Tibial nerve (tissue), 4 donors: ENCODE data around the gene FAM47C. TPM values are rescaled to one million over a fixed set of nuclear protein-coding genes. Genes with fewer than 3 reads are reported as not detected.
A peak's percentile ranks its signal among the peaks of the same experiment; 100 is the strongest.
"Not testable (repeated sequence)": the region's sequence is repeated elsewhere in the genome, so short reads cannot be mapped to it uniquely, and the experiment has no call there.

Experiments
- DNase-seq, 2 donors: peaks; one replicate each; pipeline ENCODE4 v3.0.0-alpha.2; 2019; ENCODE audit warnings: low spot score in 2 of 2
- H3K27ac ChIP-seq, 4 donors: fragments of 200-600 bp; sonication (generic) in 3 of 4; one replicate each; pipeline ENCODE4 v1.5.1; 2017 to 2019; ENCODE audit warnings: mild to moderate bottlenecking in 1 of 4
- H3K27me3 ChIP-seq, 2 donors: fragments of 200-600 bp; sonication (generic) in 1 of 2; one replicate each; pipeline versions ENCODE4 v1.5.1 to v1.6.0; 2017 to 2019
- H3K36me3 ChIP-seq, 3 donors: fragments of 200-600 bp; sonication (generic); one replicate each; pipeline ENCODE4 v1.5.1; 2018 to 2019
- H3K4me1 ChIP-seq, 4 donors: fragments of 200-600 bp; sonication (generic) in 3 of 4; one replicate each; pipeline ENCODE4 v1.5.1; 2017 to 2019
- H3K4me3 ChIP-seq, 4 donors: fragments of 200-600 bp; sonication (generic) in 3 of 4; one replicate each; pipeline ENCODE4 v1.5.1; 2017 to 2019; ENCODE audit warnings: mild to moderate bottlenecking in 1 of 4, moderate library complexity in 1 of 4
- H3K9me3 ChIP-seq, 4 donors: fragments of 200-600 bp; sonication (generic) in 3 of 4; one replicate each; pipeline ENCODE4 v1.5.1; 2017 to 2019
- CTCF ChIP-seq, 5 experiments: fragments of 200-600 bp in 3 of 5; fragments of 450-650 bp in 2 of 5; sonication (generic) in 3 of 5; IDR thresholded peaks; one replicate each; pipeline ENCODE4 v1.5.1; 2016 to 2019; ENCODE audit warnings: antibody characterized with exemption in 5 of 5, mild to moderate bottlenecking in 3 of 5, moderate library complexity in 2 of 5
- EP300 ChIP-seq, 2 donors: sonication (generic); formaldehyde crosslinking; IDR thresholded peaks; one replicate each; pipeline ENCODE4 v1.6.1; 2017; ENCODE audit warnings: antibody characterized with exemption in 2 of 2, mild to moderate bottlenecking in 1 of 2
- POLR2A ChIP-seq, 2 donors: fragments of 450-650 bp; IDR thresholded peaks; one replicate each; pipeline ENCODE4 v1.6.1; 2017; ENCODE audit warnings: antibody characterized with exemption in 2 of 2, mild to moderate bottlenecking in 2 of 2, moderate library complexity in 2 of 2
- WGBS, 2 donors: methylation state at CpG; one replicate each; pipeline ENCODE4 v1.1.5; 2018; 5-methylcytosine and 5-hydroxymethylcytosine counted together
- total RNA-seq, 4 donors: library from RNA; depleted of rRNA; stranded (reverse); fragments of >200 nt; gene quantifications; one replicate each; pipeline ENCODE4 v1.1.0, GENCODE V29; 2016

FAM47C gene
- total RNA-seq, 4 donors from 2014 or later = not detected

GRCh38 chrX:36978886-36979285 is 29.3 kb upstream of the FAM47C start:
- DNase-seq = no peak
- Histone ChIP-seq H3K27ac (no peak overlapping the region), H3K4me3 (no peak overlapping the region), H3K9me3 (no peaks in the 10 kb centered on the region), H3K27me3 (peaks cover 0 to 8% of the 10 kb centered on the region in 2 donors), H3K4me1 (no peaks in the 10 kb centered on the region), H3K36me3 (no peaks in the 10 kb centered on the region)
- WGBS, 2 donors = 82 to 93% methylated on average over 2 of the region's 2 CpGs
- TF ChIP-seq CTCF (IDR thresholded peaks at IDR 0.05) = no peak
- no peak for TF ChIP-seq POLR2A (IDR thresholded peaks at IDR 0.05)
- TF ChIP-seq EP300 (IDR thresholded peaks at IDR 0.05) = no peak

- H3K9me3 ChIP-seq = no peaks in the 10 kb centered on the region
- no peaks in the 10 kb centered on the region for H3K4me1 ChIP-seq
- no peak for DNase-seq
- no peak for TF ChIP-seq CTCF (IDR thresholded peaks at IDR 0.05)
- no peak for TF ChIP-seq EP300 (IDR thresholded peaks at IDR 0.05)
- no peak for TF ChIP-seq POLR2A (IDR thresholded peaks at IDR 0.05)
- WGBS, 2 donors = 55 to 68% methylated on average over 3 of the region's 3 CpGs
- H3K36me3 ChIP-seq = no peaks in the 10 kb centered on the region
- no peak overlapping the region for H3K4me3 ChIP-seq
- peaks cover 0 to 17% of the 10 kb centered on the region in 2 donors for H3K27me3 ChIP-seq
- no peak overlapping the region for H3K27ac ChIP-seq
Observed at GRCh38 chrX:36983831-36984230, 24.3 kb upstream of the FAM47C start.

GRCh38 chrX:36985416-36986209 is 22.6 kb upstream of the FAM47C start:
- not testable (repeated sequence) for DNase-seq, H3K36me3 ChIP-seq, H3K4me1 ChIP-seq, H3K27ac ChIP-seq, H3K9me3 ChIP-seq
- 2 to 45% methylated on average over 12 to 66 of the region's 89 CpGs for WGBS, 2 donors
- peaks cover 0 to 17% of the 10 kb centered on the region in 2 donors for H3K27me3 ChIP-seq
- peak overlapping the region in 1 of 4 donors; percentile 26 for H3K4me3 ChIP-seq

GRCh38 chrX:36986231-36986630 is 21.9 kb upstream of the FAM47C start:
- no peaks in the 10 kb centered on the region for H3K36me3 ChIP-seq
- no peak for DNase-seq
- TF ChIP-seq POLR2A (IDR thresholded peaks at IDR 0.05) = no peak
- H3K27me3 ChIP-seq = peaks cover 0 to 17% of the 10 kb centered on the region in 2 donors
- H3K4me3 ChIP-seq = peak overlapping the region in 1 of 4 donors; percentile 26
- WGBS, 2 donors = 49% methylated on average over 26 of the region's 34 CpGs; no CpG with 5 or more reads in 1 of the 2 donors
- no peak overlapping the region for H3K27ac ChIP-seq
- H3K4me1 ChIP-seq = no peaks in the 10 kb centered on the region
- no peaks in the 10 kb centered on the region for H3K9me3 ChIP-seq

- WGBS, 2 donors = no CpG with 5 or more reads among the region's 1 CpG
- not testable (repeated sequence) for H3K9me3 ChIP-seq, H3K4me1 ChIP-seq, H3K36me3 ChIP-seq, DNase-seq, H3K4me3 ChIP-seq, H3K27ac ChIP-seq
- peaks cover 0 to 17% of the 10 kb centered on the region in 2 donors for H3K27me3 ChIP-seq
Observed at GRCh38 chrX:36987212-36987611, 21.0 kb upstream of the FAM47C start.

- no peaks in the 10 kb centered on the region for H3K9me3 ChIP-seq
- no peaks in the 10 kb centered on the region for H3K4me1 ChIP-seq
- WGBS, 2 donors = 35 to 49% methylated on average over 5 to 9 of the region's 9 CpGs
- TF ChIP-seq POLR2A (IDR thresholded peaks at IDR 0.05) (no peak), EP300 (IDR thresholded peaks at IDR 0.05) (no peak), CTCF (IDR thresholded peaks at IDR 0.05) (no peak)
- no peak overlapping the region for H3K27ac ChIP-seq
- no peak overlapping the region for H3K4me3 ChIP-seq
- DNase-seq = no peak
- H3K36me3 ChIP-seq = no peaks in the 10 kb centered on the region
- H3K27me3 ChIP-seq = peaks cover 0 to 4% of the 10 kb centered on the region in 2 donors
Observed at GRCh38 chrX:37000140-37000539, 8.0 kb upstream of the FAM47C start.
